Stimulated activated CD4-positive, alpha-beta T cell treated with anti-CD3 and anti-CD28 coated beads, Interleukin-1b, Interleukin-23, amount 100 ng/mL, for 1 hour (primary cell): ENCODE results near the gene ITGA3.

Experiments used
- DNase-seq, 2 donors: peaks; one replicate each; pipeline ENCODE4 v3.0.0-alpha.2; 2020; ENCODE audit warnings: low read depth in 2 of 2

ITGA3 gene

GRCh38 chr17:50070908-50071680 is 15.2 kb downstream of the ITGA3 start:
- no peak for DNase-seq

GRCh38 chr17:50071692-50072091 is 15.8 kb downstream of the ITGA3 start:
- no peak for DNase-seq

- no peak for DNase-seq
These were observed 16.2 kb downstream of the ITGA3 start for GRCh38 chr17:50072130-50072529.

DNA sequence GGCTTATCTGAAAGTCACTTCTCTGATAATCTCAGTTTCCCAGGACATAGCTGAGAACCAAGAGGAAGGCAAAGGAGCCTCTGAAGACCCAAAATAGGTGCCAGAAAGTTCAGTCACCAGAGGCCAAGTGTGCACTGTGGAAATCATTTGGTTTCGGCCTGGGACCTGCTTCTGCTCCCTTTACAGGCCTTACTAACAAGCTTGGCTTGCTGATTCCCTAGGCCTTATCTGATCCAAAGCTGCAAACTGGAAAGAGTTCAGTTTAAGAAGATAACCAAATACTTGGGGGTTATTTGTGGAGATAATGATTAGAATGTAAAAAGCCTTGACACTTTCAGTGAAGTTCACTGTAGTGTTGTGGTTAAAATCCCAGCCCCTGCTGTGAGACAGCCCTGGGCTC is 17.0 kb downstream of the ITGA3 start:
- DNase-seq = no peak

GRCh38 chr17:50074227-50074626 is 18.3 kb downstream of the ITGA3 start:
- DNase-seq = no peak

GRCh38 chr17:50075446-50076032 is 19.6 kb downstream of the ITGA3 start:
- no peak for DNase-seq

DNA sequence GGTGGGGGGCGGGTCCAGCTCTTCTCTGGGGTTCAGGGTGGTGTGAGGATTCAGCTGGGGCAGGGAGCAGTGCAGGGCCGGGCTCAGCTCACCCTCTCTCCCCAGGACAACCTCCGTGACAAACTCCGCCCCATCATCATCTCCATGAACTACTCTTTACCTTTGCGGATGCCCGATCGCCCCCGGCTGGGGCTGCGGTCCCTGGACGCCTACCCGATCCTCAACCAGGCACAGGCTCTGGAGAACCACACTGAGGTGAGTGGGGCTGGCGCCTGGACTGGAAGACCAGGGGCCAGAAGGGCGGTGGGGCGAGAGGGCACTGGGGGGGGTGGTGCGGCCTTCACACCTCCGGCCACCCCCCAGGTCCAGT is 20.3 kb downstream of the ITGA3 start:
- no peak for DNase-seq

GRCh38 chr17:50076591-50077235 is 20.8 kb downstream of the ITGA3 start:
- DNase-seq = no peak

DNA sequence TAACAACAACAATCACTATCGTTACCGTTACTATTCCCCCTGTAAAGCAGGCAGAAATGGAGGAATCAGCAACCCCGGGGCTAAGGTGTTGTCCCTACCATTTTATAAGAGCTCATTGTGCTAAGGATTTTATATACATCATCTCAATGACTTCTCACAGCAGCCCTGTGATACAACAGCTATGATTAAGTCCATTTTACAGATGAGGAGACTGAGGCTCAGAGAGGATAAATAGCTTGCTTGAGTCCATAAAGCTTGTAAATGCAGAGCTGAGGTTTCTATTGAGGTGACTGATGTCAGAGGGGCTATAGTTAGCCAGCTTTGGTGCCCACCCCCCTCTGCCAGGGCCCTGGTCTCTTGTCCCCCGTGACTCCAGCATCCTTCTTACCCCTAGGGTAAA is 22.5 kb downstream of the ITGA3 start:
- no peak for DNase-seq

DNA sequence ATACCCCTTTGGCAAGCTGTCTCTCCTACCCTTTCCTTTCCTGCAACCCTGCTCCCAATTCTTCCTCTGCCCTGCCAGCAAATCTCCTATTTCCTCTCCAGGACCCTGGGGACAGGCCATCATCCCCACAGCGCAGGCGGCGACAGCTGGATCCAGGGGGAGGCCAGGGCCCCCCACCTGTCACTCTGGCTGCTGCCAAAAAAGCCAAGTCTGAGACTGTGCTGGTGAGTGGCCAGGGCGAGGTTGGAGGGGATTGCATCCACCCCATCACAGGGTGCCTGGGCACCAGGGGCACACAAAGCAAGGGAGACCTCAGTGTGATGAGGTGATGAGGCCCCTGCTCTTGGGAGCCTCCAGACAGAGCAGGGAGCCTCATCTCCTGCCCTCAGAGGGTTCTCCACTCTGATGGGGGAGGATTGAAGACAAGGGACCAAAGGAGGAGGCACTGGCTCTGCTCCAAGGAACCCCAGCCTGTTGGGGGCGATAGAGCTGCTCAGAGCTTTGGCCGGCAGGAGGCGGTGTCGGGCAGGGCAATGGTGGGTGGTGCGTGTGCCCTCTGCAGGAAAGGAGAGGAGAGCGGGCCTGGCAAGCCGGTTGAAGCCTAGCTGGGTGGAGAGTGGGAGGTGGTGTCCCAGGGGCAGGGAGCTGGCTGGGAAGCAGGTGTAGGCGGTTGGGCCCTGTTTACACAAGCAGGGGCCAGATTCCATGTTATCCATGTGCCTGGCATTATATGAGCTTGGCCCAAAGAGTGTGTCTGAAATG is 23.6 kb downstream of the ITGA3 start:
- DNase-seq = no peak

GRCh38 chr17:50080096-50080480 is 24.2 kb downstream of the ITGA3 start:
- DNase-seq = no peak

GRCh38 chr17:50080827-50081226 is 24.9 kb downstream of the ITGA3 start:
- no peak for DNase-seq

- no peak for DNase-seq
These were observed 25.8 kb downstream of the ITGA3 start for GRCh38 chr17:50081757-50082156.

DNA sequence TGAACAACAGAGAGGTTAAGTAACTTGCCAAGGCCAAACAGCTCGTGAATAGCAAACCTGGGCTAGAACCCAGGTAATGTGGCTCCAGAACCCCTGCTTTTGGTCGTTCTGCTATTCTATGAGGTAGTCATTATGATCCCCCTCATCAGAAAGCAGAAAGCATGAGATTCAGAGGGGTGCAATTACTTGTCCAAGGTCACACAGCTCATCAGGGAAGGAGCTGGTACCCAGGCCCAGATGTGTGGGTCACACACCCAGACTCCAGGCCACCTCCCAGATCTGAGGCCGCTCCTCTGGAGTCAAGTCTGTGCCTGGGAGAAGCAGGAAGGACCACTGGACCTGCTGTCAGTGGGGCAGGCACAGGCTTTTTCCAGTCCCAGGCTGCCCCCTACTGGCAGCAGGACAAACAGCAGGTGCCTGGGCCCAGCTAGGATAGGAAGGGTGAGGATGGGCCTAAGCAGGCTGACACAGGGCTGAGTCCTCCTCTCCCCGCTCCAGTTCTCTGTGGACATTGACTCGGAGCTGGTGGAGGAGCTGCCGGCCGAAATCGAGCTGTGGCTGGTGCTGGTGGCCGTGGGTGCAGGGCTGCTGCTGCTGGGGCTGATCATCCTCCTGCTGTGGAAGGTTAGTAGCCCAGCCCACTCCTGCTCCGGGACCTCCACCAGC is 31.5 kb downstream of the ITGA3 start:
- DNase-seq = peak; percentile 46 to 60

DNA sequence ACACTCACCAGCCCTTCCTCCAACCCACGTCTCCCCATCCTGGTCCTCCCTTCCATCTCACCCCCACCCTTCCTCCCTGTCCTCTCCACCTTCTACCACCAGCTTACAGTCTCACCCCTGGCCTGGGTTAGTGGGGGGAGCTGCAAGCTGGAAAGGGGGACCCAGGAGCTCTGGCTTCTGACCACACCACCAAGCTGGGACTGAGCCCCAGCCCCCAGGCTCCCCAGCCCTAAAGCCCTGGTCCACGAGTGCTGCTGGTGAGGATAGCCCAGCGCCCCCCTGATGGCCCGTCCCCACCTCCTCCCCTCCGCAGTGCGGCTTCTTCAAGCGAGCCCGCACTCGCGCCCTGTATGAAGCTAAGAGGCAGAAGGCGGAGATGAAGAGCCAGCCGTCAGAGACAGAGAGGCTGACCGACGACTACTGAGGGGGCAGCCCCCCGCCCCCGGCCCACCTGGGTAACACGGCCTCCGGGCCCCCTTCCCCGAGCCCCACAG is 32.0 kb downstream of the ITGA3 start:
- DNase-seq = no peak

- DNase-seq = no peak
These were observed 33.3 kb downstream of the ITGA3 start for GRCh38 chr17:50088952-50089825.

- no peak for DNase-seq
These were observed 34.2 kb downstream of the ITGA3 start for GRCh38 chr17:50090071-50090470.

DNA sequence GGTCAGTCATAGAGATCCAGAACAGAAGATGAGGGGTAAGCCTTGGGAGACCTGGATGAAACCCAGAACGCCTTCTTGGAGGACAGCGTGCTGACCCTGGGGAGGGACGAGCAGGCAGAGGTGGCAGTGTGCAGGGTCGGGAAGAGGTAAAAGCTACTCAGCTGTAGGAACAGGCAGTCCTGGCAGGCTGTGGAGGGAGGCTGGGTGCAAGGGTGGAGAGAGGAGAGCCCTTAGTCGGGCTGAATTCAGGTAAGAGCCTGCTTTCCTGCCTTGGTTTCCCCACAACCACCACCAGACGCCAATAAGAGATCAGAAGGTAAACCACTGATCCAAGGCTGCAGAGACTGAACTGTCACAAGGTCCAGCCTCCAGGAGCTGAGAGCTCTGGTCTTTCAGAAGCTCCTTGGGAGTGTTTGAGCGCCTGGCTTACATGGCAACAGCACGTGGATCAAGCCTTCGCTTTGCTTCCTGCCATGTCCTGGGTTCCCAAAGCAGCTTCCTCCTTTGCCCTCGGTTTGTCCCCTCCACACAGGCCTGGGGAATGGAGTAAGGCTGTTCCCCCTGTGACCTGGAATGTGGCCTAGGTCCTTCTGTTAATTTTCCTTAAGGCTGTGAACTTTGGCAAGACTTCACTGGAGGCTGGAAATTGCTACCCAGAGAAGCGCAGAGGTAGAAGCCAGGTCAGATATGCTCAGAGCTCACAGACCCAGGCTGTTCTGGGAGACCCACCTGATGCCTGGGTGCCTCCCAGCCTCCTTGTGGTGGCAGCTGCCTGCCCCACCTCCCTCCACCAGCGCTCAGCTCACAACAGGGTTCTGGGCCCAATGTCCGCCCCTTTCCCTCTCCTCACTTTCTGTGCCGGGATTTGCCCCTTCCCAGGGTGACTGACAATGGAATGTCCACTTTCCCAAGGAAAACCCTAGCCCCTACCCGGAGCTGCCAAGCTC is 35.3 kb downstream of the ITGA3 start:
- no peak for DNase-seq

GRCh38 chr17:50091918-50092285 is 36.0 kb downstream of the ITGA3 start:
- DNase-seq = no peak

GRCh38 chr17:50093246-50093645 is 37.3 kb downstream of the ITGA3 start:
- DNase-seq = no peak
